Motor neuron (in vitro differentiated cells): ENCODE results near the gene CCNI2. TPM values are rescaled to one million over a fixed set of nuclear protein-coding genes. Genes with fewer than 3 reads are reported as not detected.

Source experiments
- ATAC-seq, 8 experiments: fragments of 200-7000 bp; cut with Tn5 transposase; replicated peaks in 6 of 8; 2 replicates each; pipeline ENCODE4 v1.8.0; 2021; ENCODE audit warnings: mild to moderate bottlenecking in 8 of 8, moderate library complexity in 8 of 8
- H3K27ac ChIP-seq, 2 donors: fragments of 250-450 bp; sonication (Bioruptor Pico); 2 replicates each; pipeline ENCODE4 v1.9.0; 2021; ENCODE audit warnings: antibody characterized with exemption in 2 of 2, mild to moderate bottlenecking in 2 of 2, moderate library complexity in 1 of 2
- H3K4me1 ChIP-seq, 2 donors: fragments of 250-450 bp; sonication (Bioruptor Pico); replicated peaks in 1 of 2; 2 replicates each; pipeline ENCODE4 v1.6.1; 2021; ENCODE audit warnings: antibody characterized with exemption in 2 of 2, mild to moderate bottlenecking in 2 of 2, moderate library complexity in 1 of 2
- H3K4me3 ChIP-seq, 5 donors: fragments of 250-450 bp; sonication (Bioruptor Pico); 2 replicates each; pipeline ENCODE4 v1.9.0; 2021; ENCODE audit warnings: antibody characterized with exemption in 5 of 5, mild to moderate bottlenecking in 5 of 5, moderate library complexity in 4 of 5
- WGBS, 10 experiments: fragments of 450-650 bp; shearing (Covaris generic); methylation state at CpG; one replicate each; pipeline ENCODE4 v1.0.0; 2022; 5-methylcytosine and 5-hydroxymethylcytosine counted together
- in situ Hi-C, 9 experiments: fragments of 400-800 bp; cut with MboI; loops; one replicate each; pipeline ENCODE4 v1.15.0; 2021; ENCODE audit warnings: low sequenced_read_pairs in 9 of 9, low pct_unique_long_range_greater_than_20kb in 2 of 9; ENCODE audit not compliant: unreplicated experiment in 9 of 9
- total RNA-seq, 8 experiments: library from RNA; unstranded; fragments of 300-600 nt; gene quantifications; 2 replicates each; pipeline versions ENCODE4 v1.2.3 to v1.2.4, GENCODE V29; 2022

The CCNI2 gene
- 1 to 10 TPM in 6 of 8 experiments, under 1 TPM in 2; 0.27 to 7.0 (median 3.8) TPM for total RNA-seq

- Histone ChIP-seq H3K4me1 (no peaks in the 10 kb centered on the region), H3K27ac (no peak within 1 kb of the TSS), H3K4me3 (peak within 1 kb of the TSS; percentile 2 to 22 (median 16))
- peak; percentile 53 to 82 (median 68) for ATAC-seq
- in situ Hi-C loops = no loop called here
- 0 to 25% (median 20%) methylated on average over 1 to 4 of the region's 59 CpGs; no CpG with 5 or more reads in 7 of the 10 experiments for WGBS, 10 experiments
Observed at GRCh38 chr5:132746954-132747615, at the start of gene CCNI2. Gene CCNI2 (plus strand): TSS chr5:132747426. CDS start chr5:132747496, 70 bp downstream.

DNA sequence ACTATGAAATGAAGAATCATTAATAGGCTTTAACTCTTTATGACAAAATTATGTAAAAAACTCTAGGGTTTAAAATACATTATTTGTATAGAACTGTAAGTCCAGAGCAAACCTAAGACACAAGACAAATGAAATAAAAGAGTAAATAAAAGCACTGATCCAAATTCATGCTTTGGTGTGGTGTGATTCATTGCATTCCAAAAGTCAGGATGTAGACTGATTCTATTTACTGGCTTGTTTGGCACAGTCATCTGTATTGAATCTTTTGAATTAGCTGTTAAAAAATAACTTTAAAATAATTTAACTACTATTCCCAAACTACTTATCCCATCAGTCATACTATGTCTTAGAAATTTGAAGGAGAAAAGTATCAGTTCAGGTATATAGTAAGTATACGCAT lies 42.4 kb upstream of the CCNI2 start:
- in situ Hi-C loops = no loop called here
- WGBS, 10 experiments = 56 to 100% (median 100%) methylated on average over 1 of the region's 1 CpG; no CpG with 5 or more reads in 1 of the 10 experiments
- Histone ChIP-seq H3K4me1 (no peaks in the 10 kb centered on the region), H3K27ac (no peak overlapping the region), H3K4me3 (no peak overlapping the region)
- peak in 2 of 8 experiments; percentile 52 to 63 for ATAC-seq

GRCh38 chr5:132708645-132709044 lies 38.6 kb upstream of the CCNI2 start:
- H3K4me1 ChIP-seq = no peaks in the 10 kb centered on the region
- in situ Hi-C loops = no loop called here
- peak in 3 of 8 experiments; percentile 39 to 94 (median 76) for ATAC-seq
- H3K4me3 ChIP-seq = no peak overlapping the region
- H3K27ac ChIP-seq = no peak overlapping the region

- no peak overlapping the region for H3K4me3 ChIP-seq
- peak in 1 of 8 experiments; percentile 25 for ATAC-seq
- no peak overlapping the region for H3K27ac ChIP-seq
- 49 to 95% (median 87%) methylated on average over 3 to 11 of the region's 11 CpGs for WGBS, 10 experiments
- in situ Hi-C loops = no loop called here
- no peaks in the 10 kb centered on the region for H3K4me1 ChIP-seq
Observed at GRCh38 chr5:132714456-132715307, 32.5 kb upstream of the CCNI2 start.

DNA sequence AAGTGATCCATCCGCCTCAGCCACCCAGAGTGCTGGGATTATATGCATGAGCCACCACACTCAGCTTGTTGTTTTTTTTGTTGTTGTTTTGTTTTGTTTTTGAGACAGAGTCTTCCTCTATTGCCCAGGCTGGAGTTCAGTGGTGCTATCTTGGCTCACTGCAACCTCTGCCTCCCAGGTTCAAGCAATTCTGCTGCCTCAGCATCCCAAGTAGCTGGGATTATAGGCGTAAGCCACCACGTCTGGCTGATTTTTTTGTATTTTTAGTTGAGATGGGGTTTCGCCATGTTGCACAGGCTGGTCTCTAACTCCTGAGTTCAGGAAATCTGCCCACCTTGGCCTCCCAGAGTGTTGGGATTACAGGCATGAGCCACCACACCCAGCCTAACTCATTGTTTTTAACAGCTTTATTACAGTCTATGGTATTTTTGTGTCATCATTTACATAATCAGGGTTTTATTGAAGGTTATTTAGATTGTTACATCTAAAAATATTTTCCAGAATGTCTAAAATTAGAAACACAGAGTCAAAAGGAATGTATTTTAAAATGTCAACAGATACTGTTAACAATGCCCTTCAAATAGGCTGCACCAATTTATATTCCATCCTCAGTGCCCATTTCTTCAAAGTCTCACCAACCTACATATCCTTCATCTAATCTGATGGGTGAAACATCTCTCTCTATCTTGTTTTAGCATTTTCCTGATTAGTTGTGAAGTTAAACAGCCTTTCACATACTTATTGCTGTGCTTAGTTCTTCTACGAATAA lies 28.5 kb upstream of the CCNI2 start:
- Histone ChIP-seq H3K4me3 (no peak overlapping the region), H3K4me1 (no peaks in the 10 kb centered on the region), H3K27ac (no peak overlapping the region)
- no peak for ATAC-seq
- in situ Hi-C loops = no loop called here
- WGBS, 10 experiments = 70 to 100% (median 98%) methylated on average over 1 to 5 of the region's 5 CpGs

- no peak overlapping the region for H3K27ac ChIP-seq
- no peak overlapping the region for H3K4me3 ChIP-seq
- WGBS, 10 experiments = 60 to 100% (median 96%) methylated on average over 2 of the region's 2 CpGs; no CpG with 5 or more reads in 1 of the 10 experiments
- ATAC-seq = peak in 1 of 8 experiments; percentile 46
- in situ Hi-C loops = no loop called here
- H3K4me1 ChIP-seq = no peaks in the 10 kb centered on the region
Observed at GRCh38 chr5:132725745-132726144, 21.5 kb upstream of the CCNI2 start.

DNA sequence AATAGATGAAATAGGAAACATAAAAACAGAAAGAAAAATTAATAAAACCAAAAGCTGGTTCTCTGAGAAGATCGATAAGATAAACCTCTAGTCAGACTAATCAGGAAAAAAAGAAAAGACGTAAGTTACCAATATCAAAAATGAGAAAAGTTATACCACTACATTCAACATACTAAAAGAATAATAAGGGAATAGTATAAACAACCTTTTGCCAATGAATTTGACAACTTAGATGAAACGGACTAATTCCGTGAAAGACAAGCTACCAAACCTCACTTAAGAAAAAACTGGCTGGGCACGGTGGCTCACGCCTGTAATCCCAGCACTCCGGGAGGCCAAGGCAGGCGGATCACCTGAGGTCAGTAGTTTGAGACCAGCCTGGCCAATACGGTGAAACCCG lies 17.3 kb upstream of the CCNI2 start:
- ATAC-seq = no peak
- H3K4me3 ChIP-seq = no peak overlapping the region
- in situ Hi-C loops = no loop called here
- peaks cover 0 to 8% of the 10 kb centered on the region in 2 donors for H3K4me1 ChIP-seq
- H3K27ac ChIP-seq = no peak overlapping the region
- WGBS, 10 experiments = 82 to 98% (median 92%) methylated on average over 4 to 10 of the region's 10 CpGs; no CpG with 5 or more reads in 1 of the 10 experiments

GRCh38 chr5:132733499-132734148 lies 13.6 kb upstream of the CCNI2 start:
- WGBS, 10 experiments = 38 to 100% (median 78%) methylated on average over 1 to 2 of the region's 2 CpGs; no CpG with 5 or more reads in 1 of the 10 experiments
- no peak for ATAC-seq
- Histone ChIP-seq H3K4me1 (peaks cover 11 to 18% of the 10 kb centered on the region in 2 donors), H3K27ac (no peak overlapping the region), H3K4me3 (no peak overlapping the region)
- in situ Hi-C loops = no loop called here

GRCh38 chr5:132734687-132735086 lies 12.5 kb upstream of the CCNI2 start:
- in situ Hi-C loops = no loop called here
- WGBS, 10 experiments = 67 to 100% (median 92%) methylated on average over 1 to 2 of the region's 2 CpGs
- Histone ChIP-seq H3K4me3 (no peak overlapping the region), H3K4me1 (peaks cover 11 to 18% of the 10 kb centered on the region in 2 donors), H3K27ac (no peak overlapping the region)
- ATAC-seq = no peak

DNA sequence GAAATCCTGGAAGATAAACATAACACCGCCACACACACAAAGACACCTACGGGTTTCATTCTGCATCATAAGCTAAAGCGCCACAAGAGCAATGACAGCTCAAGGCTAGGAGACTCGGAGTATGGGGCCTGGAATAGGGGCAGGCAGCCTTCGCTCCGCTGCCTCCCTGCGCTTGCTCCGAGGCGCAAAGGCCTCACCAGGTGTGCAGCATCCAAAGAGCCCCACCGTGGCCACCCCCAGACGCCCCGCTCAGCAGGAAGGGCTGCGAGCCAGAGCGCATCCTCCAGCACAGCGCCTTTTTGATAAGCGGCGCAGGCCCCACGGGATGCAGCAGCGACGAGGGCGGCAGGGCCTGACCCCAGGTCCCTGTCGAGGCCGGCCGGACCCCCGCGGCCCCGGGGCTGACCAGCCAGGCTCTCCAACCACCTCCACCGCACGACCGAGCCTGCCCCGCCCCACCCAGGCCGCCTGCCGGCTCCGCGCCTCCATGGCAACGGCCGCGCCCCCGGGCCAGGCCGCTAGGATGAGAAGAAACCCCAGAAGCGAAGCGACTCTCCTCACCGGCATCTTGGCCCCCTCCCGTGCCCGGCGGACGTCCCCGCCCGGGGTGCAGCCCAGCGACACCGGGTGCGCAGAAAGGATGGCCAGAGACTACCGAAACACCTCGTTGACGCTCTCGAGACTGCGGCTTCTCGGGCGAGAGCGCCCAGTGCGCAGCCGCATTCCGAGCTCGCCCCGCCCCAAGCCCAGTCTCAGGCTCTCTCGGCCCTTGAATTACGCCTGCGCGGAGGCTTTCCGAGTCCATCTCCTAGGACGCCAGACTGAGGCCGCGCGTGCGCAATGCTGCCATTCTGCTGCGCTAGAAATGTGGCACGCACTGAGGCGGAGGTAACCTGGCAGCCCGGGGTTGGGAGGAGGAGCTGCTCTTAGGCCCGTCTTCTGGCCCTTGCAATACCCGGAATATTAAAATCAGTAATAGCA lies 10.1 kb upstream of the CCNI2 start, which contains the start of gene KIF3A:
KIF3A (minus strand) TSS at position 694 of the 981 bp plus-strand sequence; CDS start at position 567, 127 bp downstream.
- H3K27ac ChIP-seq = peak within 1 kb of the TSS; percentile 73 to 76
- in situ Hi-C loops = no loop called here
- H3K4me3 ChIP-seq = peak within 1 kb of the TSS; percentile 55 to 96 (median 84)
- H3K4me1 ChIP-seq = peaks cover 11 to 18% of the 10 kb centered on the region in 2 donors
- 0 to 7% (median 3%) methylated on average over 1 to 16 of the region's 81 CpGs; no CpG with 5 or more reads in 5 of the 10 experiments for WGBS, 10 experiments
- ATAC-seq = peak; percentile 90 to 96 (median 94)

- Histone ChIP-seq H3K27ac (no peak overlapping the region), H3K4me1 (peaks cover 11 to 18% of the 10 kb centered on the region in 2 donors), H3K4me3 (peak overlapping the region in 4 of 5 donors; percentile 55 to 96 (median 88))
- ATAC-seq = no peak
- WGBS, 10 experiments = 68 to 94% (median 85%) methylated on average over 2 to 6 of the region's 9 CpGs; no CpG with 5 or more reads in 1 of the 10 experiments
- in situ Hi-C loops = no loop called here
Observed at GRCh38 chr5:132737982-132738681, 9.1 kb upstream of the CCNI2 start.
